NCI-H128 (cell line): Measurements from ENCODE around the gene HBQ1.
A peak's percentile ranks its signal among the peaks of the same experiment; 100 is the strongest.
"Not testable (repeated sequence)": the region's sequence is repeated elsewhere in the genome, so short reads cannot be mapped to it uniquely, and the experiment has no call there.

Experiments used
- DNase-seq: peaks from one replicate; lab custom pipeline; 2025; ENCODE audit not compliant: unreplicated experiment; lab: John Stamatoyannopoulos, UW

The HBQ1 gene

GRCh38 chr16:175011-175949 lies 5.0 kb upstream of the HBQ1 start:
- no peak for DNase-seq

GRCh38 chr16:176006-176405 lies 4.3 kb upstream of the HBQ1 start:
- DNase-seq, result not testable (repeated sequence)

GRCh38 chr16:176477-177382 lies 3.5 kb upstream of the HBQ1 start, which contains the start of gene HBA1:
TSS of gene HBA1 (plus strand) at chr16:176680. CDS start at chr16:176717, 37 bp downstream.
- not testable (repeated sequence) for DNase-seq

- DNase-seq, result no peak
Observed at GRCh38 chr16:177394-177822, 2.9 kb upstream of the HBQ1 start.

DNA sequence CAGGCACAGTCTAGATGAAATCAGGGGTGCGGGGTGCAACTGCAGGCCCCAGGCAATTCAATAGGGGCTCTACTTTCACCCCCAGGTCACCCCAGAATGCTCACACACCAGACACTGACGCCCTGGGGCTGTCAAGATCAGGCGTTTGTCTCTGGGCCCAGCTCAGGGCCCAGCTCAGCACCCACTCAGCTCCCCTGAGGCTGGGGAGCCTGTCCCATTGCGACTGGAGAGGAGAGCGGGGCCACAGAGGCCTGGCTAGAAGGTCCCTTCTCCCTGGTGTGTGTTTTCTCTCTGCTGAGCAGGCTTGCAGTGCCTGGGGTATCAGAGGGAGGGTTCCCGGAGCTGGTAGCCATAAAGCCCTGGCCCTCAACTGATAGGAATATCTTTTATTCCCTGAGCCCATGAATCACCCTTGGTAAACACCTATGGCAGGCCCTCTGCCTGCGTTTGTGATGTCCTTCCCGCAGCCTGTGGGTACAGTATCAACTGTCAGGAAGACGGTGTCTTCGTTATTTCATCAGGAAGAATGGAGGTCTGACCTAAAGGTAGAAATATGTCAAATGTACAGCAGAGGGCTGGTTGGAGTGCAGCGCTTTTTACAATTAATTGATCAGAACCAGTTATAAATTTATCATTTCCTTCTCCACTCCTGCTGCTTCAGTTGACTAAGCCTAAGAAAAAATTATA lies 2.1 kb upstream of the HBQ1 start:
- DNase-seq, result no peak

DNA sequence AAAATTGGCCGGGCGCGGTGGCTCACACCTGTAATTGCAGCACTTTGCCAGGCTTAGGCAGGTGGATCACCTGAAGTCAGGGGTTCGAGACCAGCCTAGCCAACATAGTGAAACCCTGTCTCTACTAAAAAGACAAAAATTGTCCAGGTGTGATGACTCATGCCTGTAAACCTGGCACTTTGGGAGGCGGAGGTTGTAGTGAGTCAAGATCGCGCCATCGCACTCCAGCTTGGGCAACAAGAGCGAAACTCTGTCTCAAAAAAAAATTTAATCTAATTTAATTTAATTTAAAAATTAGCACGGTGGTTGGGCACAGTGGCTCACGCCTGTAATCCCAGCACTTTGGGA lies 1.6 kb upstream of the HBQ1 start:
- no peak for DNase-seq

- no peak for DNase-seq
Observed at GRCh38 chr16:179211-180092, 807 bp upstream of the HBQ1 start.

DNA sequence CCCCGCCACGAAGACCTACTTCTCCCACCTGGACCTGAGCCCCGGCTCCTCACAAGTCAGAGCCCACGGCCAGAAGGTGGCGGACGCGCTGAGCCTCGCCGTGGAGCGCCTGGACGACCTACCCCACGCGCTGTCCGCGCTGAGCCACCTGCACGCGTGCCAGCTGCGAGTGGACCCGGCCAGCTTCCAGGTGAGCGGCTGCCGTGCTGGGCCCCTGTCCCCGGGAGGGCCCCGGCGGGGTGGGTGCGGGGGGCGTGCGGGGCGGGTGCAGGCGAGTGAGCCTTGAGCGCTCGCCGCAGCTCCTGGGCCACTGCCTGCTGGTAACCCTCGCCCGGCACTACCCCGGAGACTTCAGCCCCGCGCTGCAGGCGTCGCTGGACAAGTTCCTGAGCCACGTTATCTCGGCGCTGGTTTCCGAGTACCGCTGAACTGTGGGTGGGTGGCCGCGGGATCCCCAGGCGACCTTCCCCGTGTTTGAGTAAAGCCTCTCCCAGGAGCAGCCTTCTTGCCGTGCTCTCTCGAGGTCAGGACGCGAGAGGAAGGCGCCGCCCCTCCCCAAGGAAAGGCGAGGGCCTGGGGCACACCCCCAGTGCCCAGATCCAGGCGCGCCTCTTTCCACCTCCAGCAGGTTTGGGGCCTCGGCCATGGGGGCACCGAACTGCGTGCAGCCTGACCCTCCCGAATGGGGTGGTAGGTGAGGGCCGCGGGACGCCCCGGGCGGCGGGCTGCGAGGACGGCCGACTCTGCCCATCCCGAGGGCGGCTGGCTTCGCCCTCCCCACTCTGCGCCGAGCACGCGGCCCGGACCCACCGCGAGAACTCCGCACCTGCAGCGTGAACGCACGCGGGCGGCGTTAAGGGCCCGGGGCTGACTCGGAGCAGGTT lies 664 bp downstream of the HBQ1 start:
- peak; percentile 39 for DNase-seq

GRCh38 chr16:181565-182021 lies 1.3 kb downstream of the HBQ1 start:
- DNase-seq, result no peak

DNA sequence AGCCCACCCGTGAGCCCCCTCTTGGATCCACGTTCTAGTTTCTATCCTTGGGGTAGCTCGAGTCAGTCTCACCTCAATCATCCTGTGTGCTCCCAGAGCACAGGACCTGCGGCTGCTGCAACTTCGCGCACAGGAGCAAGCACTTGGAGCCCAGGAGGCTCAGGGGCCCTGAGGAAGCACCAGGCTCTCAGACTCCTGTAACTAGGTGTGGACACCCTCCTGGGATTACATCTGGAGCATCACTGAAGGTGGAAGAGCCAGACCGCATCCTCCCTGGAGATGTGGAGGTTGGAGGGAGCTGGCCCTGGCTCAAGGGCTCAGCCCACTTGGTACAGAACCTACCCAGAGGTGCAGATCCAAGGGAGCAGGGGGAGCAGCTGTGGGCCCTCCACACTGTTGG lies 2.7 kb downstream of the HBQ1 start:
- no peak for DNase-seq

- no peak for DNase-seq
Observed at GRCh38 chr16:185213-185612, 5.0 kb downstream of the HBQ1 start.

DNA sequence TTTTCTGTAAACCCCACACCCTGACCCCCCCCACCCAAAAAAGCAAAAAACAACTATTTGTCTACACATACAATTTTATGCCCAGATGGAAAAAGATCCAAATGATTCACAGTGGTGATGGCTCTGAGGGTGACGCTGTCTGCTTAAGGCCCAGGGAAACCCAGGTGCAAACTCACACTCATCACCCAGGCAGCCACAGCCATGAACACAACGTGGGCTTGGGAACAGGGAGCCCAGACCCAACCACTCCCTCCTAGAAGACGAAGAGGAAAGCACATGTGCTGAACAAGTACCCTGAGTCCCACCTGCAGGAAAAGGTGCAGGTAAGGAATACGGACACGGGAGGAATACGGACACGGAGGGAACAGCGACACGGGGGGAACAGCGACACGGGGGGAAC lies 5.4 kb downstream of the HBQ1 start:
- DNase-seq, result no peak

DNA sequence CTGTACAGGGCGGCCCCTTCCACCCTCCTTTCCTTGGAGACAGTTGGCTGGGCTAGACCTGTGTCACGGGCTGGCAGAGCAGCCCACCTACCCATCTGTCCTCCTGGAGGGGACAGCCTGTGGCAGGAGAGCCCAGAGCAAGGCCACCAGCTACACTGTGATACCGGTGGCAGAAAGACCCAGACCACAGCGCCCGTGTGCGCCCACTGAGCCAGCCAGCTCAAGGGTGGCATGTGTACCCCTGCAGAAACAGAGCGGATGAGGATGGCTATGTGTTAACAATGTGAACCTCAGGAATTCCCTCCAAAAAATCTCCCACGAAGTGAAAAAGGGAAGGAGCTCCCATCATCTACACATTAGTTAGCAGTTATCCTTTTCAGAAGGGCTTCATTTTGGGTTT lies 7.1 kb downstream of the HBQ1 start:
- no peak for DNase-seq

DNA sequence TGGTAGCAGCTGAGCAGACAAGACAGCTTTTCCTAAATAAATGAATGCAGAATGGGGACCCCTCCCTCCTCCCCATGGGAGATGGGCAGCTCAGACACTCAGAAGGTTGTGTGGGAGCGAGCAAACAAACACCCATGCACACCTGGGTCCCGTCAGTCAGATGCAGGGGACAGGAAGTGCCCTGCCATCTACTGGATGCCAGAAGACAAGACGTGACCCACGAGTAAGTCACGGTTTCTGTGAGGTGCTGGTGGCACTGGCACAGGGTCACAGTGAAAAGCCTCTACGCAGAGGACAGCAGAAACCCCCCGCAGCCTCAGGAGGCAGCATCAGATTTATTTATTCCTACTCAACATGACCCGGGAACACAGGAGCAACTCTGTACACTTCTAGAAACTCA lies 8.4 kb downstream of the HBQ1 start:
- no peak for DNase-seq

GRCh38 chr16:189604-190186 lies 9.4 kb downstream of the HBQ1 start:
- no peak for DNase-seq

DNA sequence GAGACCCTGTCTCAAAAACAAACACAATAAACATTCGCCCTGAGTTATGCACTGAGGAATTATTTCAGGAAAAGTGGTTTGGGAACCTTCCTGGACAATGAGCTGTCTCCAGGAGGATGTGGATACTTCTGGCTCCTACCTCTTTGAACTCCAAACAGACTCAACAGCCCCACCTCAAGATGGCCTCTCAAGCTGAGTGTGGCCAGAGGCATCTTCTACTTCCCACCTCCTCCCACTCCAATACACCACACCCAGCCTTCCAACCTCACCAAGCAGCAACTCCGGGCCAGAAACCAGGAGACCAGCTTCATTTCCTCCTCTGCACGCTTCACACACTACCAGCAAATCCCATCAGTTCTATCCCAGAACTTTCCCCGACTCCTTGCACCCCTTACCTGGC lies 11.6 kb downstream of the HBQ1 start:
- no peak for DNase-seq

DNA sequence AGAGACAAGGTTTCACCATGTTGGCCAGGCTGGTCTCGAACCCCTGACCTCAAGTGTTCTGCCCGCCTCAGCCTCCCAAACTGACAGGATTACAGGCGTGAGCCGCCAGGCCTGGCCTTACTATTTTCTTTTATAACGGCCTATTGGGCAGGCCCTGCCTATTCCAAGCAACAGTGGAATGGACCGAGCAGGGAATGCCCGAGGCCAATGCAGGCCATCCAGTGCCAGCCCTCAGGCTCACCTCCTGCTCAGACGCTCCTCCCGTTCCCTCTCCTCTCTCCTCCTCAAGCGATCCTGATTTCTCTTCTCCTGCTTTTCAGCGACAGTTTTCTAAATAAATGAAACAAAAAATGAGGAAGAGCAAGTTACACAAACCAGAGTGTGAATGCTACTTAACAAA lies 12.4 kb downstream of the HBQ1 start:
- no peak for DNase-seq

- DNase-seq, result no peak
Observed at GRCh38 chr16:193441-193840, 13.2 kb downstream of the HBQ1 start.

DNA sequence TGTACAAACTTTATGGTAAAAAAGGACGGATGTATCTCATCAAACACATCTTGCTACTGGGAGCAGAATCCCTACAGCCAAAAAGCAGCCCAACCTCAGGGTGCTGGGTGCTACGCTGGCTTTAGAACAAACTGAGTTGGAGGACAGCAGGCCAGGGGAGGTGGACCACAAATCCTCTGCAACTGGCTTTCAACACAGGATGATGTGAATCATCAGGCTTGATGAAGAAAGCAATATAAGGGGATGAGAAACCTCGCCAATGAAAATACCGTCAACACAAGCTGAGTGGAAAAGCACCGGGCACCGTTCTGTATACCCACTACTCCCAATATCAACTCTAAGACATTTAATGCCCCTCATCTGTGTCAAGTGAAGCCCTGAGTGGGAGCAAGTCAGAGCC lies 14.3 kb downstream of the HBQ1 start:
- no peak for DNase-seq
